HepG2 (cell line): Measurements from ENCODE around the gene CNPY4. TPM values are rescaled to one million over a fixed set of nuclear protein-coding genes. Genes with fewer than 3 reads are reported as not detected.

Experiments
- EHMT2 ChIP-seq: fragments of 200-600 bp; sonication (generic); IDR thresholded peaks from 2 replicates; pipeline ENCODE4 v1.7.0; 2017; ENCODE audit warnings: antibody characterized with exemption, low read depth, low read length, borderline replicate concordance
- SSRP1 ChIP-seq: IDR thresholded peaks from 2 replicates; pipeline ENCODE4 v1.6.1; 2016; ENCODE audit warnings: control low read depth
- ZNF207 ChIP-seq: fragments of 450-650 bp; IDR thresholded peaks from 2 replicates; pipeline ENCODE4 v1.6.1; 2016; ENCODE audit warnings: antibody characterized with exemption, borderline replicate concordance
- ZNF484 ChIP-seq: sonication (generic); formaldehyde crosslinking; IDR thresholded peaks from 2 replicates; pipeline ENCODE4 v1.5.1; 2020; ENCODE audit warnings: mild to moderate bottlenecking, low read depth, missing genetic modification reagents, borderline replicate concordance
- ZNF761 ChIP-seq: sonication (generic); formaldehyde crosslinking; conservative IDR thresholded peaks from 2 replicates; pipeline ENCODE4 v1.4.0; 2020; ENCODE audit warnings: mild to moderate bottlenecking, missing genetic modification reagents
- polyA plus RNA-seq, 8 experiments: library from polyadenylated mRNA; depleted of rRNA in 3 of 8; stranded (reverse) in 7 of 8; unstranded in 1 of 8; fragments of >200 nt; fragmentation: Illumina TruSeq in 4 of 8; extraction: Trizol in 4 of 8; gene quantifications; 2 replicates each; pipeline versions ENCODE4 v1.2.1 to v1.2.3, GENCODE V29; 2011 to 2016; ENCODE audit warnings: low read depth in 4 of 8, missing spikeins in 1 of 8, mixed read lengths in 1 of 8; ENCODE audit not compliant: insufficient read depth in 1 of 8
- total RNA-seq, 5 experiments: library from RNA; depleted of rRNA; stranded (reverse); fragments of >200 nt; fragmentation: Illumina TruSeq; extraction: Trizol; gene quantifications; 2 replicates each; pipeline ENCODE4 v1.2.3, GENCODE V29; 2016; ENCODE audit warnings: low read depth in 1 of 5
- TF ChIP-seq, protein P1 (sequence below): sonication (generic); formaldehyde crosslinking; IDR thresholded peaks from 2 replicates; pipeline ENCODE4 v1.4.0; 2020; ENCODE audit warnings: missing genetic modification reagents
- TF ChIP-seq, protein P2 (sequence below): sonication (generic); formaldehyde crosslinking; IDR thresholded peaks from 2 replicates; pipeline ENCODE4 v1.4.0; 2020; ENCODE audit warnings: missing genetic modification reagents, mild to moderate bottlenecking, borderline replicate concordance
- TF ChIP-seq, protein P3 (sequence below): sonication (generic); formaldehyde crosslinking; conservative IDR thresholded peaks from 2 replicates; pipeline ENCODE4 v1.8.0; 2022; ENCODE audit warnings: low read depth, missing genetic modification reagents
- TF ChIP-seq, protein P4 (sequence below): IDR thresholded peaks from 2 replicates; pipeline ENCODE4 v1.6.1; 2012; ENCODE audit warnings: inconsistent platforms
- TF ChIP-seq, protein P5 (sequence below): IDR thresholded peaks from 2 replicates; pipeline ENCODE4 v1.6.1; 2016; ENCODE audit warnings: missing genetic modification reagents, missing compliant biosample characterization
- TF ChIP-seq, protein P6 (sequence below): sonication (generic); formaldehyde crosslinking; IDR thresholded peaks from 2 replicates; pipeline ENCODE4 v1.8.0; 2022; ENCODE audit warnings: missing genetic modification reagents, mild to moderate bottlenecking, moderate library complexity, borderline replicate concordance
- TF ChIP-seq, protein P7 (sequence below): sonication (generic); formaldehyde crosslinking; IDR thresholded peaks from 2 replicates; pipeline ENCODE4 v1.5.0; 2020; ENCODE audit warnings: mild to moderate bottlenecking, missing genetic modification reagents, moderate library complexity

Gene CNPY4
- total and polyA plus RNA-seq, 2 of the 13 experiments (the other 11 are each of a cell fraction or from before 2014, with no cell fraction given): 6.2 to 12.7 TPM

DNA sequence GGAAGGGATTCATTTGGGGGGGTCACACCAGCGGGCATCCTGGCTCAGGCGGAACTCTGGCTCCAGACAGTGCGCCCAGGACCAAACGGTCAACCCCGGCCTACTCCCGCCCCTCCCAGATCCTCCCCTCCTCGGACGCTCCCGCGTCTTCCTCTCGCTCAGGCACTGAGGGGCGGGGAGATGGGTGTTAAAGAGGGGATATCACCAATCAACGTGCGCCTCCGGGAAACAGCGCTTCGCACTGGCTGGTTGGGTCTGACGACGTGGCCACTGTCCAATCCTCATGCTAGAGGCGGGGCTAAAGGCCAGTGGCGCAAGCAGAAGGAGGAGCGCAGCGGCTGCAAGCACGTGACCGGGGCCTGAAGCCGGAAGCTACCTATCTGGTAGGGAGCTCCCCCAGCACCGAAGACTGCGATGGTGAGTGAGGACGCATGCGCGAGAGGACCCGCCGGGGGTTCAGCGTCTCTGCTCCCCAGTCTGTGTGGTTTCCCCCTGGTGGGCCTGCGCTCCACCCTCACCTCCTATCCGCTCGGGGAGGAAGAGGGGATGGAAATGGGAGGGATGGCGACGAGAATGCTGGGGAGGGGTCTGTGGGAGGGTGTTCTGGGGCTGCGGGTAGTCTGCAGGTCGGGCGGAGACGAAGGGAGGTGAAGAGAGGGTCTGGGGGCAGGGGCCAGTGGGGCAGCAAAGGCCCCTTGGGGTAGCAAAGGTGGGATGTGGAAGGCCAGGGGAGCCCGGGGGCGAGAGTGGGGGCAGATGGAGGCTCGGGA, 29.3 kb downstream of the CNPY4 start, which contains the start of gene LAMTOR4 (continued):
- TF ChIP-seq, protein P1, sequence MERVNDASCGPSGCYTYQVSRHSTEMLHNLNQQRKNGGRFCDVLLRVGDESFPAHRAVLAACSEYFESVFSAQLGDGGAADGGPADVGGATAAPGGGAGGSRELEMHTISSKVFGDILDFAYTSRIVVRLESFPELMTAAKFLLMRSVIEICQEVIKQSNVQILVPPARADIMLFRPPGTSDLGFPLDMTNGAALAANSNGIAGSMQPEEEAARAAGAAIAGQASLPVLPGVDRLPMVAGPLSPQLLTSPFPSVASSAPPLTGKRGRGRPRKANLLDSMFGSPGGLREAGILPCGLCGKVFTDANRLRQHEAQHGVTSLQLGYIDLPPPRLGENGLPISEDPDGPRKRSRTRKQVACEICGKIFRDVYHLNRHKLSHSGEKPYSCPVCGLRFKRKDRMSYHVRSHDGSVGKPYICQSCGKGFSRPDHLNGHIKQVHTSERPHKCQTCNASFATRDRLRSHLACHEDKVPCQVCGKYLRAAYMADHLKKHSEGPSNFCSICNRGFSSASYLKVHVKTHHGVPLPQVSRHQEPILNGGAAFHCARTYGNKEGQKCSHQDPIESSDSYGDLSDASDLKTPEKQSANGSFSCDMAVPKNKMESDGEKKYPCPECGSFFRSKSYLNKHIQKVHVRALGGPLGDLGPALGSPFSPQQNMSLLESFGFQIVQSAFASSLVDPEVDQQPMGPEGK (CRISPR knock-in tag): peak; percentile 88
- TF ChIP-seq ZNF761 (CRISPR knock-in tag) (no peak), ZNF484 (CRISPR knock-in tag) (no peak), SSRP1 (no peak), EHMT2 (no peak), ZNF207 (no peak)
- TF ChIP-seq, protein P2, sequence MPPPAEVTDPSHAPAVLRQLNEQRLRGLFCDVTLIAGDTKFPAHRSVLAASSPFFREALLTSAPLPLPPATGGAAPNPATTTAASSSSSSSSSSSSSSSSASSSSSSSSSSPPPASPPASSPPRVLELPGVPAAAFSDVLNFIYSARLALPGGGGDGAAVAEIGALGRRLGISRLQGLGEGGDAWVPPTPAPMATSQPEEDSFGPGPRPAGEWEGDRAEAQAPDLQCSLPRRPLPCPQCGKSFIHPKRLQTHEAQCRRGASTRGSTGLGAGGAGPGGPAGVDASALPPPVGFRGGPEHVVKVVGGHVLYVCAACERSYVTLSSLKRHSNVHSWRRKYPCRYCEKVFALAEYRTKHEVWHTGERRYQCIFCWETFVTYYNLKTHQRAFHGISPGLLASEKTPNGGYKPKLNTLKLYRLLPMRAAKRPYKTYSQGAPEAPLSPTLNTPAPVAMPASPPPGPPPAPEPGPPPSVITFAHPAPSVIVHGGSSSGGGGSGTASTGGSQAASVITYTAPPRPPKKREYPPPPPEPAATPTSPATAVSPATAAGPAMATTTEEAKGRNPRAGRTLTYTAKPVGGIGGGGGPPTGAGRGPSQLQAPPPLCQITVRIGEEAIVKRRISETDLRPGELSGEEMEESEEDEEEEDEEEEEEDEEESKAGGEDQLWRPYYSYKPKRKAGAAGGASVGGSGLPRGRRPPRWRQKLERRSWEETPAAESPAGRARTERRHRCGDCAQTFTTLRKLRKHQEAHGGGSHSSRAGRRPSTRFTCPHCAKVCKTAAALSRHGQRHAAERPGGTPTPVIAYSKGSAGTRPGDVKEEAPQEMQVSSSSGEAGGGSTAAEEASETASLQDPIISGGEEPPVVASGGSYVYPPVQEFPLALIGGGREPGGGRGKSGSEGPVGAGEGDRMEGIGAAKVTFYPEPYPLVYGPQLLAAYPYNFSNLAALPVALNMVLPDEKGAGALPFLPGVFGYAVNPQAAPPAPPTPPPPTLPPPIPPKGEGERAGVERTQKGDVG (CRISPR knock-in tag): no peak
- TF ChIP-seq, protein P3, sequence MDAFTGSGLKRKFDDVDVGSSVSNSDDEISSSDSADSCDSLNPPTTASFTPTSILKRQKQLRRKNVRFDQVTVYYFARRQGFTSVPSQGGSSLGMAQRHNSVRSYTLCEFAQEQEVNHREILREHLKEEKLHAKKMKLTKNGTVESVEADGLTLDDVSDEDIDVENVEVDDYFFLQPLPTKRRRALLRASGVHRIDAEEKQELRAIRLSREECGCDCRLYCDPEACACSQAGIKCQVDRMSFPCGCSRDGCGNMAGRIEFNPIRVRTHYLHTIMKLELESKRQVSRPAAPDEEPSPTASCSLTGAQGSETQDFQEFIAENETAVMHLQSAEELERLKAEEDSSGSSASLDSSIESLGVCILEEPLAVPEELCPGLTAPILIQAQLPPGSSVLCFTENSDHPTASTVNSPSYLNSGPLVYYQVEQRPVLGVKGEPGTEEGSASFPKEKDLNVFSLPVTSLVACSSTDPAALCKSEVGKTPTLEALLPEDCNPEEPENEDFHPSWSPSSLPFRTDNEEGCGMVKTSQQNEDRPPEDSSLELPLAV (CRISPR knock-in tag): no peak
- TF ChIP-seq, protein P4, sequence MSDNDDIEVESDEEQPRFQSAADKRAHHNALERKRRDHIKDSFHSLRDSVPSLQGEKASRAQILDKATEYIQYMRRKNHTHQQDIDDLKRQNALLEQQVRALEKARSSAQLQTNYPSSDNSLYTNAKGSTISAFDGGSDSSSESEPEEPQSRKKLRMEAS: peak; percentile 57; the same call in 1 of the 2 replicates
- TF ChIP-seq, protein P5, sequence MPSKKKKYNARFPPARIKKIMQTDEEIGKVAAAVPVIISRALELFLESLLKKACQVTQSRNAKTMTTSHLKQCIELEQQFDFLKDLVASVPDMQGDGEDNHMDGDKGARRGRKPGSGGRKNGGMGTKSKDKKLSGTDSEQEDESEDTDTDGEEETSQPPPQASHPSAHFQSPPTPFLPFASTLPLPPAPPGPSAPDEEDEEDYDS: peak; percentile 99
- TF ChIP-seq, protein P6, sequence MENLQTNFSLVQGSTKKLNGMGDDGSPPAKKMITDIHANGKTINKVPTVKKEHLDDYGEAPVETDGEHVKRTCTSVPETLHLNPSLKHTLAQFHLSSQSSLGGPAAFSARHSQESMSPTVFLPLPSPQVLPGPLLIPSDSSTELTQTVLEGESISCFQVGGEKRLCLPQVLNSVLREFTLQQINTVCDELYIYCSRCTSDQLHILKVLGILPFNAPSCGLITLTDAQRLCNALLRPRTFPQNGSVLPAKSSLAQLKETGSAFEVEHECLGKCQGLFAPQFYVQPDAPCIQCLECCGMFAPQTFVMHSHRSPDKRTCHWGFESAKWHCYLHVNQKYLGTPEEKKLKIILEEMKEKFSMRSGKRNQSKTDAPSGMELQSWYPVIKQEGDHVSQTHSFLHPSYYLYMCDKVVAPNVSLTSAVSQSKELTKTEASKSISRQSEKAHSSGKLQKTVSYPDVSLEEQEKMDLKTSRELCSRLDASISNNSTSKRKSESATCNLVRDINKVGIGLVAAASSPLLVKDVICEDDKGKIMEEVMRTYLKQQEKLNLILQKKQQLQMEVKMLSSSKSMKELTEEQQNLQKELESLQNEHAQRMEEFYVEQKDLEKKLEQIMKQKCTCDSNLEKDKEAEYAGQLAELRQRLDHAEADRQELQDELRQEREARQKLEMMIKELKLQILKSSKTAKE: no peak
- TF ChIP-seq, protein P7, sequence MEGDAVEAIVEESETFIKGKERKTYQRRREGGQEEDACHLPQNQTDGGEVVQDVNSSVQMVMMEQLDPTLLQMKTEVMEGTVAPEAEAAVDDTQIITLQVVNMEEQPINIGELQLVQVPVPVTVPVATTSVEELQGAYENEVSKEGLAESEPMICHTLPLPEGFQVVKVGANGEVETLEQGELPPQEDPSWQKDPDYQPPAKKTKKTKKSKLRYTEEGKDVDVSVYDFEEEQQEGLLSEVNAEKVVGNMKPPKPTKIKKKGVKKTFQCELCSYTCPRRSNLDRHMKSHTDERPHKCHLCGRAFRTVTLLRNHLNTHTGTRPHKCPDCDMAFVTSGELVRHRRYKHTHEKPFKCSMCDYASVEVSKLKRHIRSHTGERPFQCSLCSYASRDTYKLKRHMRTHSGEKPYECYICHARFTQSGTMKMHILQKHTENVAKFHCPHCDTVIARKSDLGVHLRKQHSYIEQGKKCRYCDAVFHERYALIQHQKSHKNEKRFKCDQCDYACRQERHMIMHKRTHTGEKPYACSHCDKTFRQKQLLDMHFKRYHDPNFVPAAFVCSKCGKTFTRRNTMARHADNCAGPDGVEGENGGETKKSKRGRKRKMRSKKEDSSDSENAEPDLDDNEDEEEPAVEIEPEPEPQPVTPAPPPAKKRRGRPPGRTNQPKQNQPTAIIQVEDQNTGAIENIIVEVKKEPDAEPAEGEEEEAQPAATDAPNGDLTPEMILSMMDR: no peak
